Cardiac muscle cell (in vitro differentiated cells and primary cell): ENCODE results near the gene INTS7. TPM values are rescaled to one million over a fixed set of nuclear protein-coding genes. Genes with fewer than 3 reads are reported as not detected.
"Not testable (repeated sequence)": the region's sequence is repeated elsewhere in the genome, so short reads cannot be mapped to it uniquely, and the experiment has no call there.

Source experiments
- DNase-seq, 2 donors: peaks; one replicate each; pipeline versions ENCODE4 v3.0.0 to v3.0.0-alpha.2; 2010 to 2017; ENCODE audit warnings: low read depth in 1 of 2, low spot score in 1 of 2
- H3K27ac ChIP-seq: fragments of 200-600 bp; sonication (generic); 2 replicates; pipeline ENCODE4 v1.5.1; 2016
- H3K27me3 ChIP-seq: fragments of 200-600 bp; sonication (generic); 2 replicates; pipeline ENCODE4 v1.6.0; 2016; ENCODE audit warnings: control low read depth
- H3K36me3 ChIP-seq: fragments of 200-600 bp; sonication (generic); 2 replicates; pipeline ENCODE4 v1.5.1; 2016; ENCODE audit warnings: control low read depth
- H3K4me1 ChIP-seq: fragments of 200-600 bp; sonication (generic); 2 replicates; pipeline ENCODE4 v1.8.1; 2017; ENCODE audit warnings: low read depth, mild to moderate bottlenecking, mixed run types
- H3K4me3 ChIP-seq: fragments of 200-600 bp; sonication (generic); 2 replicates; pipeline ENCODE4 v1.5.1; 2016; ENCODE audit warnings: mild to moderate bottlenecking
- H3K9me3 ChIP-seq: fragments of 200-600 bp; sonication (generic); 2 replicates; pipeline ENCODE4 v1.5.1; 2017; ENCODE audit warnings: low read depth, mild to moderate bottlenecking, control low read depth
- polyA plus RNA-seq: library from polyadenylated mRNA; unstranded; fragments of >200 nt; fragmentation: Nextera tagmentation; extraction: Ambion mirVana; gene quantifications from 2 replicates; pipeline ENCODE4 v1.2.1, GENCODE V29; 2016
- total RNA-seq: library from RNA; depleted of rRNA; stranded (reverse); fragments of >200 nt; gene quantifications from 2 replicates; pipeline ENCODE4 v1.2.3, GENCODE V29; 2016
- TF ChIP-seq, protein P1 (sequence below): IDR thresholded peaks from 2 replicates; pipeline ENCODE4 v1.5.1; 2012; ENCODE audit warnings: low read depth, mild to moderate bottlenecking, low read length

The INTS7 gene
- total and polyA plus RNA-seq, 2 experiments from 2014 or later: 5.6 to 11.3 TPM

DNA sequence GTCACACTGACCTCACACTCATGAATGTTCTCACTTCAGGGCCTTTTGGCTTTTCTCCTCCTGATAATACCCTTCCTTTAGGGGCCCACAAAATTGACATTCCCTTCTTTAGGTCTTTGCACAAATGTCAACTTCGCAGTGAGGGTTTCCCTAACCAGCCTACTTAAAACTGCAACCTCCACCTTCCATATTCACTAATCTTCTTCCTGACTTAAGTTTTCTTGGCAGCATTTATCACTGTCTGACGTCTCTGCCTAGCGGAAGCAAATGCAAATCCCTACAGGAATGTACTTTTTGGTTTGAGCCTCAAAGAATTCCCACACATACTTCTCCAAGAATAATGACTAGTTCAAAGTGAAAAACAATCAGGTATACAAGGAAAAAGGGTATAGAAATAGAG is 32.8 kb downstream of the INTS7 start:
- no peaks in the 10 kb centered on the region for H3K27me3 ChIP-seq
- peaks cover 5% of the 10 kb centered on the region for H3K4me1 ChIP-seq
- H3K4me3 ChIP-seq: no peak overlapping the region
- H3K9me3 ChIP-seq: no peaks in the 10 kb centered on the region
- TF ChIP-seq, protein P1, sequence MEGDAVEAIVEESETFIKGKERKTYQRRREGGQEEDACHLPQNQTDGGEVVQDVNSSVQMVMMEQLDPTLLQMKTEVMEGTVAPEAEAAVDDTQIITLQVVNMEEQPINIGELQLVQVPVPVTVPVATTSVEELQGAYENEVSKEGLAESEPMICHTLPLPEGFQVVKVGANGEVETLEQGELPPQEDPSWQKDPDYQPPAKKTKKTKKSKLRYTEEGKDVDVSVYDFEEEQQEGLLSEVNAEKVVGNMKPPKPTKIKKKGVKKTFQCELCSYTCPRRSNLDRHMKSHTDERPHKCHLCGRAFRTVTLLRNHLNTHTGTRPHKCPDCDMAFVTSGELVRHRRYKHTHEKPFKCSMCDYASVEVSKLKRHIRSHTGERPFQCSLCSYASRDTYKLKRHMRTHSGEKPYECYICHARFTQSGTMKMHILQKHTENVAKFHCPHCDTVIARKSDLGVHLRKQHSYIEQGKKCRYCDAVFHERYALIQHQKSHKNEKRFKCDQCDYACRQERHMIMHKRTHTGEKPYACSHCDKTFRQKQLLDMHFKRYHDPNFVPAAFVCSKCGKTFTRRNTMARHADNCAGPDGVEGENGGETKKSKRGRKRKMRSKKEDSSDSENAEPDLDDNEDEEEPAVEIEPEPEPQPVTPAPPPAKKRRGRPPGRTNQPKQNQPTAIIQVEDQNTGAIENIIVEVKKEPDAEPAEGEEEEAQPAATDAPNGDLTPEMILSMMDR: no peak
- peaks cover 15% of the 10 kb centered on the region for H3K36me3 ChIP-seq
- no peak overlapping the region for H3K27ac ChIP-seq
- peak in 1 of 2 donors; percentile 70 for DNase-seq

DNA sequence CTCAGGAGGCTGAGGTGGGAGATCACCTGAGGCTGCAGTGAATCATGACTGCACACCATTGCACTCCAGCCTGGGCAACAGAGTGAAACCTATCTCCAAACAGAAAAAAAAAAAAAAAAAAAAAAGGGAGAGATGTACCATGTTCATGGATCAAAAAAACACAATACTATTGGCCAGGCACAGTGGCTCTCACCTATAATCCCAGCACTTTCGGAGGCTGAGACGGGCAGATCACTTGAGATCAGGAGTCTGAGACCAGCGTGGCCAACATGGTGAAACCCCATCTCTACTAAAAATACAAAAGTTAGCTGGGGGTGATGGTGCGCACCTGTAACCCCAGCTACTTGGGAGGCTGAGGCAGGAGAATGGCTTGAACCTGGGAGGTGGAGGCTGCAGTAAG is 37.9 kb downstream of the INTS7 start:
- not testable (repeated sequence) for H3K4me1 ChIP-seq, H3K27me3 ChIP-seq, H3K36me3 ChIP-seq, H3K4me3 ChIP-seq, H3K9me3 ChIP-seq, DNase-seq, H3K27ac ChIP-seq

DNA sequence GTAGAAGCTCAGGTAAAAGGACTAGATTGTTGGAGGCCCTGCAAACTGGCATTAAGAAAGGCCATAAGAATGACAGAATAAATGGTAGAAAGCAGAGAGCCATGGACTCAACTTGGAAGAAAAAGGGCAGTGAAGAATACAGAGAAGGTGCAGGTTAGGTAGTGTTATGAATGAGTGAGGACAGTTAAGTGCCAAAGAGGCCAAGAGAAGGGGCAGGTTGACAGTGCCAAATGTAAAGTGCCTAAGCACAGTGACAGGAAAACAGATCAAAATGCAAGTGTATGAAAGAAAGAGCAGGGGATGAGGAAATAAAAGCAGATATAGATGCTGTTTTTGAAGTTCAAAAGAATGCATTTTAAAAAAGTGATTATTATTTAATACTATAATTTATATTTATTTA is 43.7 kb downstream of the INTS7 start:
- TF ChIP-seq, protein P1: no peak
- H3K27ac ChIP-seq: no peak overlapping the region

DNA sequence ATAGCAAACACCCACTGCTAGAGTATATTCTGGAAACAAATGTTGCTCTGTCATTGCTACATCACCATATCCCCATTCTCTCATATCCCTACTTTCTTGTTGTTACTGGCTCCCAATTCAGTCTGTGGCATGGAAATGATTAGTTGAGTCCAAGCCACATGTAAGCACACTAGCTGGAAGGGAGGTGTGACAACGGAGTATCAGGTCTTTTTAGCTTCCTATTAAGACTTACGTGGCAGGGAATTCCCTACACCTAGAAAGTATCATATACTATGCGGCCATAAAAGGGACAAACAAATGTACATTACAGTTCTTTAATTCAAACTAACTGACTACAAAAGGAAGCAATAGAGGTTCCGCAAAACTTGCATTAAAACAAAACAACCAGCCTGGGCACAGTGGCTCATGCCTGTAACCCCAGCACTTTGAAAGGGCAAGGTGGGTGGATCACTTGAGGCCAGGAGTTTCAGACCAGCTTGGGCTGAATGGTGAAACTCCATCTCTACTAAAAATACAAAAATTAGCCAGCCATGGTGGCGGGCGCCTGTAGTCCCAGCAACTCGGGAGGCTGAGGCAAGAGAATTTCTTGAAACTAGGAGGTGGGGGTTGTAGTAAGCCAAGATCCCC is 48.6 kb downstream of the INTS7 start:
- H3K4me3 ChIP-seq: no peak overlapping the region
- H3K4me1 ChIP-seq: no peaks in the 10 kb centered on the region
- H3K36me3 ChIP-seq: no peaks in the 10 kb centered on the region
- H3K27me3 ChIP-seq: no peaks in the 10 kb centered on the region
- no peak overlapping the region for H3K27ac ChIP-seq
- no peaks in the 10 kb centered on the region for H3K9me3 ChIP-seq
- TF ChIP-seq, protein P1: no peak
- DNase-seq: no peak

More for the DNA sequence above, 43.7 kb downstream of the INTS7 start:
- no peaks in the 10 kb centered on the region for H3K9me3 ChIP-seq
- no peaks in the 10 kb centered on the region for H3K4me1 ChIP-seq
- no peaks in the 10 kb centered on the region for H3K36me3 ChIP-seq
- no peak for DNase-seq
- no peaks in the 10 kb centered on the region for H3K27me3 ChIP-seq
- no peak overlapping the region for H3K4me3 ChIP-seq

DNA sequence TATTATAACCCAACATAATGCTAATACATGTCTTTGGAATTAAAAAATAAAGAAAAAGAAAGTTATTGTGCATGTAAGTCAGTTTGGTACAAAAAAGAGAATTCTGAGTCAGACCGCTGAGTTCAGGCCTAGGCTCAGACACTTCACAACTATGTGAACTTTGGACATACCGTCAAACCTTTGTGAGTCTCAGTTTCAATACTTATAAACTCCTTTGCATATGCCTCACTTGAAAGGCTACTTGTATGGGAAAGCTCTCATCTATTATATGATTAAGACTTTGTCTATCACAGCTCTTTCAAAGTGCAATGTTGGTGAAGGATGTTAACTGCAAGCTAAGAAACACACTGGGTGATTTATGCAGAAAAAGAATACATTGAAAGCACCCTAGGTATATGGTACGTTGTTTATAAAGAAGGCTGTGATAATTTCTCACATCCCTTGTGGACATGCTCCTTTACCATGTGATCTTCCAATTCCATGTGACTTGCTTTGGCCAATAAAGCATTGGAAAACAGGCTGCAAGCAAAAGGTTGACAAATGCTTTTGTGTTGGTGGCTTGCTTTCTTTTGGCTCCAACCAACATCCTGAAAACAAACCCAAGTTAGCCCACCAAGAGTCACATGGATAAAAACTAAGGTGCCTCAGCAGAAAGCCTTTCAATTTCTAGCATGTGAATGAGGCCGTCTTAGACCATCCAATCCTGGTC is 49.6 kb downstream of the INTS7 start:
- H3K36me3 ChIP-seq: peaks cover 7% of the 10 kb centered on the region

DNA sequence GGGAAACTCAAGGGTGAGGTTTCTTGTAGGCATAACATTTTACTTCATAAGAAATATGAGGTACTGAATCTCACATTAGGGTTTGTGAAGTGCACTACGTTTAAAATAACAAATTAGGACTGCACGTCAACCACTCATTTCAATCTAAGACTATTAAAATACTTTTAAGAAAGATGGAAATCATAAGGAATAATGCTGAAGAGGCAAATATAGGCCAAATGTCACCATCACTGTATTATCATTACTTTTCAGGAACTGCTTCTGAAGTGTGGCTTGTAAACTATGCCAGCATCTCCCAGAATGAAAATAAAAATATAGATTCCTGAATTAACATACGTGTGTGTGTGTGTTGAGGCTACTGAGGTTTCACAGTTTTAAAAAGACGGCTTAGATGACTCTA is 56.8 kb downstream of the INTS7 start:
- TF ChIP-seq, protein P1: no peak
- Histone ChIP-seq H3K4me3 (no peak overlapping the region), H3K27me3 (no peaks in the 10 kb centered on the region), H3K4me1 (no peaks in the 10 kb centered on the region), H3K36me3 (peaks cover 30% of the 10 kb centered on the region), H3K27ac (no peak overlapping the region), H3K9me3 (no peaks in the 10 kb centered on the region)
- DNase-seq: no peak

More for the DNA sequence above, 49.6 kb downstream of the INTS7 start:
- DNase-seq: no peak
- Histone ChIP-seq H3K4me3 (no peak overlapping the region), H3K9me3 (no peaks in the 10 kb centered on the region), H3K27ac (no peak overlapping the region), H3K4me1 (no peaks in the 10 kb centered on the region), H3K27me3 (no peaks in the 10 kb centered on the region)
- TF ChIP-seq, protein P1: no peak
